GM21786 (cell line): ENCODE data around the gene PSMA7.

Experiments used
- ATAC-seq: cut with Tn5 transposase; IDR thresholded peaks from one replicate; pipeline ENCODE4 v1.9.1; 2021; ENCODE audit not compliant: unreplicated experiment

The PSMA7 gene

GRCh38 chr20:62096421-62097380, 46.5 kb downstream of the PSMA7 start:
- no peak for ATAC-seq

- ATAC-seq: no peak
These were observed 53.8 kb downstream of the PSMA7 start for GRCh38 chr20:62089393-62089792.

GRCh38 chr20:62088258-62089127, 54.7 kb downstream of the PSMA7 start:
- ATAC-seq: no peak

- ATAC-seq: no peak
These were observed 55.6 kb downstream of the PSMA7 start for GRCh38 chr20:62087632-62088031.

- no peak for ATAC-seq
These were observed 56.0 kb downstream of the PSMA7 start for GRCh38 chr20:62087227-62087626.
